HG03432 (cell line): ENCODE results near the gene TCF25.

Source experiments
- ATAC-seq: cut with Tn5 transposase; IDR thresholded peaks from one replicate; pipeline ENCODE4 v1.9.1; 2021; ENCODE audit warnings: mild to moderate bottlenecking, moderate library complexity; ENCODE audit not compliant: unreplicated experiment

TCF25 gene

DNA sequence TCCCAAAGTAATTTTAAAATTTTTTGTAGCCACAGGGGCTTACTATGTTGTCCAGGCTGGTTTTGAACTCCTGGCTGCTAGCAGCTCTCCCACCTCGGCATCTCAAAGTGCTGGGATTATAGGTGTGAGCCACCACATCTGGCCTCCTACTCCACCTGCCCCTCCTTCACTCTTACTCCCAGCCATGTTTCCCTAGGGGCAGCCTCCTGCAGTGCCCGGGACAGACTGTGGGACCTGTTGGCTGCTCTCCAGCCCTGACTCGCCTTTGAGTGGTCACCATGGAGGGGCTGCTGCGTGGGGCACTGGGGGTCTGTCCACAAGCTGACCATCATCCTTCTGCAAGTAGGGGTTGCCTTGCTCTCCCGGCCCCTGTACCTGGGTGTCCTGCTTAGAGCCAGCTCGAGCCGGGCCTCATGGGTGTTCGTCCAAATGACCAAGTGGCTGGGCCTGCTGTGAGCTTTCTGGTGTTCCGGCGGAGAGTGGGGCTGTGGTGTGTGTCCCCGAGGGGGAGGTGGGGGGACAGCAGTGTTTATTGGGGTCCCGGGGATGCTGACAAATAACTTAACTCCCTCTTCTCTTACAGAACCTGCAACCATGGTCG, 28.6 kb upstream of the TCF25 start:
- ATAC-seq, result no peak

DNA sequence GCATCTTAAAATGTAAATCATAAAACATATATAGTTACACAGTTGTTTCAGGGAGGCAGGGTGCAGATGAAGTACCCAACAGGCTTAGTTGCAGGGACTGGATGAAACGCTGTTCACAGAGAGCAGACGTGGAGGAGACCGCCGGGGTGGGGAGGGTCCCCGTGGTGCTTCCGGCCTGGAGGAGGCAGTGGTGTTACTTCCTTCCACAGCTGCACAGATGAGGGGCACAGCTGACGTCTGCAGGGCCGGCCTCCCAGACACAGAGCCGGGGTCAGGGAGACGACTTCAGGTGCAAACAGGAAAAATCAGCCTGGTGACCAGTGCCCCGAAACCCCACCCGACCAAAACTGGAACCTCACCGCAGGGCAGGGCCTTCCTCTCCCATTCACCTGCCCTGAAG, 28.0 kb upstream of the TCF25 start:
- ATAC-seq, result no peak

DNA sequence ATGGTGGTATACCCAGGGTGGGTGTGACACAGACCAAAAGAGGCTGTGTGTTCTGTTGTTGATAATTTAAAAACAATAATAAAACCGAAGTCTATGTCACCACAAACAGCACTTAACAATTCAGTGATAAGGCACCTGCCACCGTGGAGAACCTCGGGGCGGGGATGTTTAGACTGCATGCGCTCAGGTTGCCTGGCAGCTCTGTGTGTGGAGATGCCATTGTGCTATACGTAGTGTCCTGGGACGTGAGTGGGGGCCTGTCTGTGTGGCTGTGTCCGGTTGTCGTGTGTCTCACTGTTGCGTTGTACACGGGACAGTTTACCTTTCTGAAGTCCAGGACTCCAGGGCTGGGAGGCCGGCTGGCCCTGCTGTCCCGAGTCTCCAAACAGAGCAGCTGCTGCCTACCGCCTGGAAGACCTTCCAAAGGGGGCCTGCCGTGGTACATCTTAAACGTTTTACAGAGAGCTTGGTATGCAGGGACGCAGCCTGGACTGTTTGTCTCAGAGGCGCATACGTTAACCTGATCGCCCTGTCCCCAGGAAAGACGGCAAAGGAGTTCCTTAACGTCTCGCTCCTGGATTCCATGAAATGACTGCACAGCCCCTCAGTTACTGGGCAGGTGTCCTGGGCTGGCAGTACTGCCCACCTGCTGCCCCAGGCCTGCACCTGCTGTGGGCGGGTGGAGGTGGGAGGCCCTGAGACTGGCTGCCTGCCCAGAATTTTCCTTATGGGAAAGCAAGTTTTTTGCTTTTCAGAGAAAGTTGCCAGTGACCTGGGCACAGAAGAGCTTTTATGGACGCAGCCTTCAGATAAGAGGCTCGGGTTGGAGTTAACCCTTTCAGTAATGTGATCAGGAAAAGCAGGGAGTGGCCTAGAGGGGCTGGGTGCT, 26.1 kb upstream of the TCF25 start:
- ATAC-seq, result no peak

DNA sequence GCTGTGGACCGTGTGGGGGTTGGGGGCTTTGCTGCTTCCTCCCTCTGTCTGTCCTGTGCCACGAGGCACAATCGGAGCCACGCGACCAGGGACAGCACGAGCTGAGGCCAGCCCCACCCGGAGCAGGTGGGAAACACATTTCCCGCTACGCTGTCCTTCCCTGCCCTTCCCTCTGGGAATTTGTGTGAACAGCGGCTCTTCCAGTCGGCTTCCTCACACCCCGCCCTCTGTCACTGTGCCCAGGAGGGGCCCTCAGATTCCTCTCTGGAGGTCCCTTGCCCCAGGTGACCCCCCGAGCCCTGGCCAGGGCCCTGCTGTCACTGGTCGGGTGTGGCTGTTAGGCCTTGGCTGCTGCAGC, 25.5 kb upstream of the TCF25 start:
- no peak for ATAC-seq

DNA sequence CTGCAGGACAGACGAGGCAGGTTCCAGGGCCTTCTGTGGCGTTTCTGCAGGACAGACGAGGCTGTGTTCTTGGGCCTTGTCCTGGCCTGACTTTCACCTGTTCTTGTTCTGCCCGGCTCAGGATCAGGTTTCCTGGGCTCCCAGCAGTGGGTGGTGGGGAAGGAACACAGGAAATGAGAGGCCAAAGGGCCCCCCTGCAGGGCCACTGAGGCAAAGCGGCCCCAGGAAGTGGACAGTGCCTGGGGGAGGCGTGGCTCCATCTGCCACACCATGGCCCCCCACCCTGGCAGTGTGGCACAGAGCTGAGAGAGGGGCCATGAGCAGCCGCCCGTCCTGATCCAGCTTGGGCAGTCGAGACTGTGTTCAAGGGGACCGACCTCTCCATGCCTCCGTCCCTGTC, 24.4 kb upstream of the TCF25 start:
- ATAC-seq, result no peak

DNA sequence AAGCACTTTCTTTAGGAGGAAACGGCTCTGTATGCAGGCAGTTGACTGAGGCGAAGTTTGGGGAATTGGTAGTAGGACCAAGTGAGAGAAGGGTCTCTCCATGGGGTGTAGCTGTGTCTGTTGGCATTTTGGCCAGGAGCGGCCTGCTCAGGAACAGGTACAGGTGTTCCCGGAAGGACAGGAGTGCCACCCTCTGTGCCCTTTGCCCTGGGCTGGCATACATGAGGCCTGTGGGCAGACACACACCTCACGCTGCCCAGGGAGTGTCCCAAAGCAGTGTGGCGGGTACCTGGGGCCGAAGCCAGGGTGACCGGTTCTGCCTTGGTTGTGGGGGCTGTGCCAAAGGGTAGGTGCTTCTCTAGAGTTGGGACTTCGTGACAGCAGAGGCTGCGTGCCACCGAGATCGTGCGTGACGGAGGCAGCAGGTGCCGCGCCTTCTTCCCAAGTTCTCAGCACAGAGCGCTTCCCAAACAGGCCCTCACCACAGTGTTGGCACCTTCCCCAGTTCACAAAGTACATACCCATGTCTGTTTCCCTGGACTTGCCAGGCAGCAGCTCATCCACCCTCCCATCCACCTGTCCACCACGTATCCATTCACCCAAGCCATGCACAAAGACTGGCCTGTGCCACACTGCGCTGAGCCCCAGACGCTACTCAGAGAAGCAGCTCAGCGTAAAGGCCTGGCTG, 19.9 kb upstream of the TCF25 start:
- no peak for ATAC-seq

DNA sequence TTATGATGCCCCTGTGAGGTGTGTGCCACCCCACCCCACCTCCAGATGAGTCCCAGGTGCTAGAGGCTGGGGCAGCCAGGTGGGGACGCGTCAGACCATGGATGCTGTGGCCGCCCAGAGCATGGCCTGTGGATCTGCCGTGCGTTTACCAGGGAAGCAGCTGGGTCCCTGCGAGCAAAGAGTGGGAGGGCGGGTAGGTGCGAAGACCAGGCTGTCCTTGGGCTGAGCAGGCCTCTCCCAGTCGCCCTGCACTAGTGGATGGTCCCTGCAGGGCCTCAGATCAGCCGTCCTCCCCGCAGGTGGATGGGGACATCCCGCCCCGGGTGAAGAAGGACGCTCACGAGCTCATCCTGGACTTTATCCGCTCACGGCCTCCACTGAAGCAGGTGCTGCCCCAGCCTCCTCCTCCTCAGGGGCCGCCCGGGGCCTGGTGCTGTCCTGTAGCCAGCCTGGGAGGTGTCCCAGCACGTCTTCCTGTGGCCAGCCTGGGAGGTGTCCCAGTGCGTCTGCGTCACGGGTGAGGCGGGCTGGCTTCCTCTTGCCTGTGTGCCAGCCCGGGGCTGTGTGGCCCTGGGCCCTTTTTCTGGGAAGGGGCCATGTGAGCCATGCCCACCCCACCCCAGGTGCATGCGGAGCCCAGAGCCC, 18.0 kb upstream of the TCF25 start:
- ATAC-seq, result no peak

DNA sequence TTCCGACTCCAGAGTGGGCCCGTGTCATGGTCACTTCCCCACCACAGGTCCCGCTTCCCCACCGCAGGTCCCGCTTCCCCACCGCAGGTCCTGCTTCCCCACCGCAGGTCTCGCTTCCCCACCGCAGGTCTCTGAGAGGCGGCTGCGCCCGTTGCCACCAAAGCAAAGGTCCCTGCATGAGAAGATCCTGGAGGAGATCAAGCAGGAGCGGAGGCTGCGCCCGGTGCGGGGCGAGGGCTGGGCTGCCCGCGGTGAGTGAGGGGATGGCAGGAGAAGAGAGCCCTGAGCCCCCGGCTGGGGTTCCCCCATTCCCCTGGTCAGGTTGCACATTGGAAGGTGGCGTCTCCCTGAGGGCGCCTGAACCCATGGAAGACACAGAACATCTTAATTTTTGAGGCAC, 17.4 kb upstream of the TCF25 start:
- ATAC-seq, result no peak

DNA sequence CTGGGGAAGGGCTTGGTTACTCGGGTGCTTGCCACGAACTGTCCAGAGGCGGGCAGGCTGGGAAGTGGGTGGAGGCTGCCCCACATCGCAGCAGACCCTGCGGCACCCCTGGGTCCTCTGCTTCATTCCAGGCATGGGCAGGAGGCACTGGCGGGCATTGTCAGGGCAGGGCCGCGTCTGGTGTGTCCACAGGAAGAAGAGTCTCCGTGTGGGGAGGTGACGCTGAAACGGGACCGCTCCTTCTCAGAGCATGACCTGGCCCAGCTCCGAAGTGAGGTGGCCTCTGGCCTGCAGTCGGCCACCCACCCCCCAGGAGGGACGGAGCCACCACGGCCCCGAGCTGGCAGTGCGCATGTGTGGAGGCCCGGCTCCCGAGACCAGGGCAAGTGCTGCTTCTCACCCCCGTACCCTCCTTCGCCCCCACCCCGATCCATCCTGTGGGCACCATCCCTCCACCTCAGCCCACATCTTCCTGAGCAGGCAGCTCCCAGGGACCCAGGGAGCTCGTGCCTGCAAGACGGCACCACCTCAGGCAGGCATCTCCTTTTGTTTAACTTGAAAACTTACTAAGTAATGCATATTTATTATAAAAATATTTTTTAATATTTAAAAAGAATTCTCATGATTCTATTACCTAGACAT, 14.3 kb upstream of the TCF25 start:
- no peak for ATAC-seq

DNA sequence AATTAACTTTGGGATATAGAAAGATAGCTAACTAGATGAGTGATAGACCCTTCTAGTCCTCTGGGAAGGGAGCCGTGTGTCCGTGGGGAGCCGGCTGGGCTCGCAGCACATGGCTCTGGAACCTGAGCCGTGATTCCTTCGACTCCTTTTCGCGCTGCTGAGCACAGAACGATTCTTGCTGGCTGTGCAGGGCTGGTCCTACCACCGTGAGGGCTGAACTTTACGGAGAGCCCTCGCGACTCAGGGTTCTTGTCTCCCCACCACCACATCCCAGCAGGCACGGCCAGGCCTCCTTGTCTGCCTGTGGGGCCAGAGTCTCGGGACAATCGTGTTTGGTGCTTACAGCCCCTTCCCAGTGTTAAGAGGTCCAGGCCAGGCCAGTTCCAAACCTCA, 13.8 kb upstream of the TCF25 start:
- ATAC-seq, result no peak

DNA sequence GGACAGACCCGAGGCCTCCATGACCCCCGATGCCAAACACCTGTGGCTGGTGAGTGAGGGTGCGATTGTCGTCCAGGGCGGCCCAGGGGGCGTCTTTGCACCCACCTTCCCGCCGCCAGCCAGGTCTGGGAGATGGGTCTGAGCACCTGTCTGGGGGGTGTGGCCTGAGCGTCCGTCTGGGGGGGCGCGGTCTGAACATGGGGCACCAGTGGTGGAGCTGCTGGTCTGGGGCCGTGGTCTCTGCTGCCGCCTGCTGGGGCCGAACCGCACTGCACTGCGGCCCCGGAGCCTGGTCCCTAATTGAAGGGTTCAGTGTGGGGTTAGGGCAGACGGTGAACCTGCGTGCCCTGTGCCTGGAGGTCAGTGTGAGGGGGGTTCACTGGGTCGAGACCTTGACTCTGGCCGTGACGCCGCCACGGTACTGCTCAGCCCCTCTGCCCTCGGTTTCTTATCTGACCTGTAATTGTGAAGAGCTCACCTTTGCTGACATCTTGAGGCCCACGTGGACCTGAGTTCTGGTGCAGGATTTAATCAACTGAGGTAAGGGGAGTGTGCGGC, 12.6 kb upstream of the TCF25 start:
- peak; percentile 47 for ATAC-seq

DNA sequence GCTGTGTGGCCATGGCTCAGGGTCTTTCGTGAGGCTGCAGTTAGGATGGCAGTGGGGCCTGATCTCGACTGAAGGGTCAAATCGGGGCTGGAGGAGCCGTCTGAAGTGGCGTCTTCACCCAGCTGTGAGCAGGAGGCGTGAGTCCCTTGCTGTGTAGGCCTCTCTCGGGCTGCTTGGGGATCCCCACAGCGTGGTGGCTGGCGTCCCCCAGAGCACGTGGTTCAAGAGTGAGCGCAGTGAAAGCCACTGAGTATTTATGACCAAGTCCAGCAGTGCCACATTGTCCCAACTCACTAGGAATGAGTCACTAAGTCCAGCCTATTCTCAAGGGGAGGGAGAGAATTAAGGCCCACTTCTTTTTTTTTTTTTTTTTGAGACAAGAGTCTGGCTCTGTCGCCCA, 11.7 kb upstream of the TCF25 start:
- ATAC-seq, result no peak

DNA sequence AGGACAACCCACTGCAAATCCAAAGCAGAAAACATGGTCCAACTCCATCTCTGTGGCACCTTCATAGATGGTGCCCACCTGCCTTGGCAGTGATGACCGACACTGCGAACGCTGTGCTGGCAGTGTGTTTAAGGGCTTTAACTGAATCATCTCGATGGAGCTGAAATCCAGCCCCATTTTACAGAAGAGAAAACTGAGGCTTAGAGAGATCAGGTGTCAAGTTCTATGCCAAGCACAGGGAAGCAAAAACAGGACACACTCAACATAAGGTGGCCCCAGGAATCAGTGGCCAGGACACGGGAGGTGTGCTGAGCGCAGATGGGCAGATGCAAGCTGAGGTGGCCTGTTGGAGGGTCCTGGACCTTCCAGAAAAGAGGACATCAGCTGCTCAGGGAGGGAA, 10.7 kb upstream of the TCF25 start:
- no peak for ATAC-seq

DNA sequence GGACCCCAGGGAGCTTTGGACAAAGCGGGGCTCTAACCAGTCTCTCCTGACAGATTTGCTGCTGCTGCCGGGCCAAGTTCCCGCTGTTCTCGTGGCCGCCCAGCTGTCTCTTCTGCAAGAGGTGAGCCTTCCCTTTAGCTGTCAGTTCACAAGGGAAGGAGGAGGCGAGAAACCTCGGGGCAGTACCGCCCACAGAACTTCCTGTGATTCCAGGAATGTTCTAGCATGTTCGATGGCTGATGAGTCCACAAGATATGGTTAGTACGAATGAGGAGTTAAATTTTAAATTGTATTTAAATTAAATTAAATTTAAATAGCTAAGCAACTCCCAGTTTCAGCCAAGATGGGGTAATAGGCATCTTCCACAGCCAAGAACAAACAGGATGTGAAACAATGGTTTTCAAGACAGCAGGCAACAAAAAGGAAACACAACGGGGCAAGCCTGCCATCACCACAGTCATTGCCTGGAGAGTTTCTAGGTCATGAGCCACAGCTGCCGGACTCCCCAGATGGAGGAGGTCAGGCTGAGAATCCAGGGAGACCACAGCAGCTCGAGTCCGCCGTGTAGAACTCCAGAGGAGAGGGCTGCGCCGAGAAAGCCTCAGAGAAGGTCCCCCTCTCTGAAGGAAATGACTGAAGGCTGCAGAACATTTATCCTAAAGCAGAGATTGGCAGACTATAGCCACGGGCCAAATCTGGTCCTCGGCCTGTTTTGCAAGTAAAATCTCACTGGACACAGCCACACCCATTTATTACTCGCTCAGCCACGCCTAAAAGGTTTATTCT, 9.5 kb upstream of the TCF25 start:
- peak; percentile 60 for ATAC-seq

DNA sequence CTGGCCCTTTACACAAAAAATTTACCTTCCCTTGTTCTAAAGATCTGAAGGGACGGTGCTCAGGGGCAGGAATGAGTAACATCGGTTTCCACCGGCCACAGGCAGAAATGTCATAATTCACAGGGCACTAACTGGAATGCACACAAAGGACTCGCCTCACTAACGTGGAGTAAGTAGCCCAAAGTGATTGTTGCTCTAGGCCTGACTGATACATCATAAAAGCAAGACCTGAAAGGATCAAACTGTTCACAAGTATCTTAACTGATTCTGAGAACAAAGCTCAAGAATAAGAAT, 8.9 kb upstream of the TCF25 start:
- ATAC-seq, result no peak

DNA sequence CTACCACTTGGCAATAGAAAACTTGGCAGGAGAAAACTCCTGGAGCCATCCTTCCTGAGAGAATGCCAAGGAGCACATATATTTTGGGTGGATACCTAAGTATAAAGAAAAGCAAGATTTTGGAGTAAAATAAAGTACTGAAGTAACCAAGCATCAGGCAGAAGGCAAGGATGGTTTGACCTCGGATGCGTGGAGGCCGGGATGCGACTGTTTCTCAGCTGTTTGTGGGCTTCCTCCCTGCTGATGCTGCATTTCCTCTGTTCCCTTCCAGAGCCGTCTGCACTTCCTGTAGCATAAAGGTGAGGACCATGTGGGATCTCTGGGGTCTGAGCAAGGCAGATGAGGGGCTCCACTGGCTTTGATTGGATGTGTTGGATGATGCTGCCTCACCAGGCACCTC, 5.5 kb upstream of the TCF25 start:
- ATAC-seq, result no peak

DNA sequence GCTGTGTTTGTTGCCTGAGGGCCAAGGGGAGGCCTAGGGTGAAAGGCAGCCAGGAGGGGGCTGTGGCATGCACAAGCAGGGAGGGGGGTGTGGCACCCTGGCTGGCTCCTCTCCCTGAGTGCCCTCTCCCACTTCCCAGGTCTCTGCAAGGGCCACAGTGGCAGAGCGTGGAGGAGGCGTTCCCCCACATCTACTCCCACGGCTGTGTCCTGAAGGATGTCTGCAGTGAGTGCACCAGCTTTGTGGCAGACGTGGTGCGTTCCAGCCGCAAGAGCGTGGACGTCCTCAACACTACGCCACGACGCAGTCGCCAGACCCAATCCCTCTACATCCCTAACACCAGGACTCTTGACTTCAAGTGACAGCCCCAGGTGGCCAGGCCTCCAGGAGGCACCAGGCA, 3.5 kb upstream of the TCF25 start:
- no peak for ATAC-seq

DNA sequence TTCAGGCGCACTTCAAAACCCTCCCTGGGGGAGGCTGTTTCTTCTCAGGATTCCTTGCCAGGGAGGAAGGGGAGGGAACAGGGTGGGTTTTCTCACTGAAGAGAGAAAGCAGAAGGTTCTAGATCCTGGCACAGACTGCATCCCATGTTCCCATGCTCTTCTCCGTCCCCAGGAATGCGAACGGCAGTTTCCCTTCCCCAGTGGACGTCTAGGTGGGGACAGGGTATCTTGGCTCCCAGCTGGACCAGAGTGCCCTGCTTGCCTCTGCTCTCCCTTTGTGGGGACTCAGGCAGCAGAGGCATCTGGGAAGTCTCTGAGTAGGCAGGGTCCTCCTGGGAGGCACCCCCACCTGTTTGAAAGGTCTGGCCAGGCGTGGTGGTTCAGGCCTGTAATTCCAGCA, 3.0 kb upstream of the TCF25 start:
- no peak for ATAC-seq

DNA sequence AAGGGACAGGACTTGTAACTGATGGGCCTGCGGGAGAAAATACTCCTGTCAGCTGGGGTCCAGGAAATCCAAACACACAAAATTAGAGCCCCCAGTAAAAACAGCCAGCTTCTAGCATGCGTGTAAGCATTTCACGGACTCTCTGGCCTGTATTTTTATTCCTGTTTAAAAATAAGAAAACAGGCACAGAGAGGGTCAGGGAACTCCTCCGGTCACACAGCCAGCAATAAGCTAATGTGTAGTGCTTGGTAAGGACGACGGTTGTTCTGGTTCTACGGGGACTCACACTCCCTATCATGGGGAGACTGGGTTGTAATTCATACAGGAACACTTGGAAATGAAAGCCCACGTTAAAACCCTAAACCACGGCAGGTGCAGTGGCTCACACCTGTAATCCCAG, 1.5 kb upstream of the TCF25 start:
- no peak for ATAC-seq

DNA sequence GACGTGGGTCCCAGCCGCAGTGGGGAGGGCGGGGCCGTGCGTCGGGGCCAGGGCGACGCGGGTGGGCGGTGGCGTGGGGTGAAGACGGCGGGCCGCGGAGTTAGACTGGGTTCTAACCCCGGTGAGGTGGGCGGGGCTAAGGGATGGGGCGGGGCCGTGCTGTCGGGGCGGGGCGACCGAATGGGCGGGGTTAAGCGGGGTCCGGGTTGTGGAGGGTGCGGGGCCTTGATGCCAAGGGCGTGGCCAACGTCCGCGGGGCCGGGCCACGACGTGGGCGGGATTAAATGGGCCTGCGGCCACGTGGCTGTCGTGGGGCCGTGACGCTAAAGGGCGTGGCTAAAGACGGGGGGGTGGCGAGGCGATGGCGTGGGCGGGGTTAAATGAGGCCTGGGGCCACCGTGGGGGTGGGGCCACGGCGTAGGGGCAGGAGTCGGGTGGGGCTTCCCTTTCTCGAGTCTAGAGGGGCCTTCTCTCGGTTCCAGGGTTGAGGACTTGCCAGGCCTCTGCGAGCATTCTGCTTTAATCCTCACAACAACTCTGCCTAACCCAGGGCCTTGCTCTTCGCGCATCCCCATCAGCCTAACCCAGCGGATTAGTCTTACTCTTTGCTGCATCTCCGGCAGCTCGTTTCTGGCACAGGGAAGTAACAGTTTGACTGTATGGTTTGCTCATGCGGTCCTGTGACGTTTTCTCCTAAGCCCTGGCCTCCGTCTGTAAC, 739 bp downstream of the TCF25 start:
- peak; percentile 70 for ATAC-seq
